AG09309 (cell line): Measurements from ENCODE around the gene ELOVL5.
"Not testable (repeated sequence)": the region's sequence is repeated elsewhere in the genome, so short reads cannot be mapped to it uniquely, and the experiment has no call there.

ENCODE experiments used
- DNase-seq: peaks from one replicate; pipeline ENCODE4 v3.0.0-alpha.2; 2010; ENCODE audit warnings: low read depth
- H3K4me3 ChIP-seq: 2 replicates; pipeline ENCODE4 v1.5.1; 2011; ENCODE audit warnings: mild to moderate bottlenecking, low read depth, low read length, moderate library complexity; ENCODE audit not compliant: control insufficient read depth
- CTCF ChIP-seq: IDR thresholded peaks from 2 replicates; pipeline ENCODE4 v1.5.1; 2011; ENCODE audit warnings: mild to moderate bottlenecking, low read depth, low read length, inconsistent platforms; ENCODE audit not compliant: insufficient read depth, control insufficient read depth; ENCODE audit errors: missing control alignments

Gene ELOVL5

DNA sequence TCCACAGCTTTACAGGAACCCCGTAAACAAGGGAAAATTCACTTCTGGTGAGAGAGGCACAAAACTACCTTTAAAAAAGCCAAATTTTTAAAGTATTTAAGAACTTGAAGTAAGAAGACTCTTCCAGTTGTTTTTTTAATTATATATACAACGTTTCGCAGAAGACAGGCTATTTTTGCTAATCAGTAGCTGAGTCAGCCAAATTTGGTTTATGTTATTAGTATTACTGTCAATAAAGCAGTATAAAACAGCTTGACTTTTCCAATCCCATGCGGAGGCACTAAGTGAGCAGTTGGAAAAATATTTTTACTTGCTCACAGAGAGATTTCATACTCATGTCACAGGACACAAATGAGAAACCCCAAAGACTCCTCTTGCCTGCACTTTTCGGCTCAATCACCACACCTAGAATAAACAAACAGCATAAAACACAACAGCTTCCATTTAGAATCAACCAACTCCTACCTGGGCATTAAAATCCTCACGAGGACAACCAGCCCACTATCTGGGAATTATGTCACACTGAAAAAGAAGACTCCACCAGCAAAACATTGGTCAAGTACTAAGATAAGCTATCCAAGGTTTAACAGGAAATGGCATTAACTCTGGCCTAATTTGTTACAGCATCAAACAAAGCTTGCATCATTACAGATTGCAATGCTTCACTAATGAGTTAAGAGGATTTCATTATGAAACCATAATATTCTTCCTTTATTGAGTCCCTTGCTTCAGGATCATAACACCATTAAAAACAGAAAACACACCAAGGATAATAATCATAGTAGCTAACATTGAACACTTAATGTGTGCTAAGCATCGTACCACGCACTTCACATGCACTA lies 26.3 kb downstream of the ELOVL5 start:
- TF ChIP-seq CTCF: no peak
- no peak overlapping the region for H3K4me3 ChIP-seq
- no peak for DNase-seq

DNA sequence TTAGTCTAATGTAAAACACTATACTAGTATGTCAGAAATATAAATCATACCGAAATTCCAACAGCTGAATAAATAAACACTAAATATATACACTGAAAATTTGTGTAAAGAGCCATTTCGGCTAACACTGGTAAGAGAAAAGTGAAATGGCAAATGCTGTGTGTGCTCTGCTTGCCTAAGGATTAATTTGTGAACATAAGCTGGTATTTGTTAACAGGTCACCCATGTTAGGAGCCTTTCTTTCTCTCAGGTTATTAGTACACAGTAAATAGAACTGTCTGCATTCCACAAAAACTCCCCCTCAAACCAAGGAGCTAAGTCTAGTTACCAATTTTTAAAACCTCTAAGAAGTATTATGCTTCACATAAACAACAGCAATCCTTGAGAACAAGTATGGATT lies 27.0 kb downstream of the ELOVL5 start:
- no peak overlapping the region for H3K4me3 ChIP-seq
- no peak for DNase-seq
- no peak for TF ChIP-seq CTCF

GRCh38 chr6:53320964-53321363 lies 27.8 kb downstream of the ELOVL5 start:
- no peak for TF ChIP-seq CTCF
- DNase-seq: no peak
- H3K4me3 ChIP-seq: no peak overlapping the region

- no peak for TF ChIP-seq CTCF
- DNase-seq: no peak
- H3K4me3 ChIP-seq: no peak overlapping the region
Observed at GRCh38 chr6:53318429-53318828, 30.3 kb downstream of the ELOVL5 start.

DNA sequence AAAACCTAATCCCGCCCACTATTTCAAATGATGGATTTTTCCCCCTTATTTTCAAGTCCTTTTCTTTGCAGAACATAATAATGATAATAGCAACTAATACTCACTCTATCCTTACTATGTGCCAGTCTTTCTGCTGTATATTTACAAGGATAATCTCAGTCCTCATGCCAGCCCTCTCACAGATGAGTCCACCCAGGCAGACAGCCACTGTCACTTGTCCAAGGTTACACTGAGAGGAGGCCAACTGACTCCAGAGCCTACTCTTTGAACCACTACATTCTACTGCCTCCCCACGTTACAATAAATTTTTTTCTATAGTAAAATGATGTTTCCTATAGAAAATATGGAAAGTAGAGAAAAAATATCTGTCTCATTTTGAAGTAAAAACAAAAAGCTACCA lies 30.9 kb downstream of the ELOVL5 start:
- no peak for TF ChIP-seq CTCF
- H3K4me3 ChIP-seq: no peak overlapping the region
- no peak for DNase-seq

DNA sequence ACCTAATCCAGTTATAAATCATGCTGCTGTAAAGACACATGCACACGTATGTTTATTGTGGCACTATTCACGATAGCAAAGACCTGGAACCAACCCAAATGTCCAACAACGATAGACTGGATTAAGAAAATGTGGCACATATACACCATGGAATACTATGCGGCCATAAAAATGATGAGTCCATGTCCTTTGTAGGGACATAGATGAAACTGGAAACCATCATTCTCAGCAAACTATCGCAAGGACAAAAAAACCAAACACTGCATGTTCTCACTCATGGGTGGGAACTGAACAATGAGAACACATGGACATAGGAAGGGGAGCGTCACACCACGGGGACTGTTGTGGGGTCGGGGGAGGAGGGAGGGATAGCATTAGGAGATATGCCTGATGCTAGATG lies 31.5 kb downstream of the ELOVL5 start:
- not testable (repeated sequence) for H3K4me3 ChIP-seq, DNase-seq

DNA sequence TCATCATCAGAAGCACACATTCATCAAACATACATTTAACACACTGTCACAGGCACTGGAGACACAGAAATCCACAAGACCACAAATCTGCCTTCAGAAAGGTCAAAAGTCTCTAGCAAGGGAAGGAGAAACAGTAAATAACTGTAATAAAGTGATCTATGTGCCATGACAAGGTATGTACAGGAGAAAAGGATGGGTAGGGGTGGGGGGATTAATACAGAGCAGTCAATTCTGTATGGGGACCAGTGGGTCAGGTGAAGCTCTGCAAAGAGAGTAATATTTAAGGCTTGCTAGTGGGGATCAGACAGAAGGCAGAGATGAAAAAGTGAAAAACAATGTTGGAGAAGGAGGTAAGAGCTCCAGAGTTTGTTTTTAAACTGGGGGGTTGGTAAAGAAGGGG lies 32.6 kb downstream of the ELOVL5 start:
- DNase-seq: no peak
- no peak for TF ChIP-seq CTCF
- no peak overlapping the region for H3K4me3 ChIP-seq
